Endodermal cell (in vitro differentiated cells): ENCODE results near the gene TFCP2L1. TPM values are rescaled to one million over a fixed set of nuclear protein-coding genes. Genes with fewer than 3 reads are reported as not detected.

Experiments used
- DNase-seq: peaks from one replicate; pipeline ENCODE4 v3.0.0-alpha.2; 2017
- H3K27ac ChIP-seq: 2 replicates; pipeline ENCODE4 v1.5.1; 2013; ENCODE audit warnings: mild to moderate bottlenecking, low read depth, low read length, moderate library complexity
- H3K27me3 ChIP-seq: 2 replicates; pipeline ENCODE4 v1.6.1; 2013; ENCODE audit warnings: mild to moderate bottlenecking, low read length, moderate library complexity; ENCODE audit not compliant: insufficient read depth, control insufficient read depth, poor library complexity, severe bottlenecking
- H3K36me3 ChIP-seq: 2 replicates; pipeline ENCODE4 v1.7.0; 2013; ENCODE audit warnings: mild to moderate bottlenecking, low read length, moderate library complexity; ENCODE audit not compliant: control insufficient read depth, insufficient read depth
- H3K4me1 ChIP-seq: one replicate; pipeline ENCODE4 v1.7.0; 2013; ENCODE audit warnings: low read length; ENCODE audit not compliant: control insufficient read depth, insufficient read depth
- H3K4me3 ChIP-seq: 2 replicates; pipeline ENCODE4 v1.5.1; 2013; ENCODE audit warnings: mild to moderate bottlenecking, low read length, moderate library complexity
- H3K9ac ChIP-seq: 2 replicates; pipeline ENCODE4 v1.6.1; 2013; ENCODE audit warnings: mild to moderate bottlenecking, low read length, moderate library complexity; ENCODE audit not compliant: poor library complexity, severe bottlenecking; ENCODE audit errors: extremely low read depth
- H3K9me3 ChIP-seq: 2 replicates; pipeline ENCODE4 v1.6.1; 2013; ENCODE audit warnings: mild to moderate bottlenecking, low read length, moderate library complexity; ENCODE audit not compliant: control insufficient read depth
- H3K27ac Mint-ChIP-seq: 2 replicates; pipeline ENCODE4 v1.8.0; 2020; ENCODE audit warnings: mixed read lengths
- H3K27me3 Mint-ChIP-seq: 2 replicates; pipeline ENCODE4 v1.8.0; 2021; ENCODE audit warnings: mild to moderate bottlenecking, mixed read lengths; ENCODE audit not compliant: insufficient read depth
- H3K36me3 Mint-ChIP-seq: 2 replicates; pipeline ENCODE4 v1.8.0; 2020; ENCODE audit warnings: low read depth, mixed read lengths
- H3K4me1 Mint-ChIP-seq: 2 replicates; pipeline ENCODE4 v1.8.0; 2020; ENCODE audit warnings: mixed read lengths
- H3K4me3 Mint-ChIP-seq: 2 replicates; pipeline ENCODE4 v1.8.0; 2020; ENCODE audit warnings: mild to moderate bottlenecking, moderate library complexity, mixed read lengths
- H3K9me3 Mint-ChIP-seq: 2 replicates; pipeline ENCODE4 v1.8.0; 2020; ENCODE audit warnings: mild to moderate bottlenecking, mixed read lengths
- CTCF ChIP-seq: fragments of 200-600 bp; sonication (generic); conservative IDR thresholded peaks from 2 replicates; pipeline ENCODE4 v1.5.0; 2021; ENCODE audit warnings: antibody characterized with exemption, mild to moderate bottlenecking
- WGBS, 2 experiments: methylation state at CpG; one replicate each; pipeline versions ENCODE4 v1.1.5 to v1.1.7; 2013; ENCODE audit warnings: missing lambda C conversion rate in 2 of 2, mixed read lengths in 1 of 2; ENCODE audit not compliant: insufficient coverage in 1 of 2, insufficient read length in 1 of 2; 5-methylcytosine and 5-hydroxymethylcytosine counted together
- total RNA-seq, 2 donors: library from RNA; stranded (reverse); fragmentation: NEBNext Ultra II Directional in 1 of 2; extraction: Animal tissue kit (Norgen Biotek cat#: 25700) in 1 of 2; gene quantifications; 2 replicates in 1 of 2; 3 replicates in 1 of 2; pipeline ENCODE4 v1.2.1, GENCODE V29; 2021

The TFCP2L1 gene
- total RNA-seq, 2 donors from 2014 or later, result 3.3 to 4.3 TPM

- TF ChIP-seq CTCF, result no peak
- 91 to 97% methylated on average over 5 to 6 of the region's 6 CpGs for WGBS, 2 experiments
- H3K36me3 Mint-ChIP-seq, result no peaks in the 10 kb centered on the region
- no peak overlapping the region for H3K4me3 Mint-ChIP-seq
- no peaks in the 10 kb centered on the region for H3K9me3 Mint-ChIP-seq
- no peaks in the 10 kb centered on the region for H3K4me1 ChIP-seq
- no peaks in the 10 kb centered on the region for H3K9me3 ChIP-seq
- no peak overlapping the region for H3K27ac Mint-ChIP-seq
- H3K36me3 ChIP-seq, result no peaks in the 10 kb centered on the region
- H3K27me3 ChIP-seq, result no peaks in the 10 kb centered on the region
- no peak for DNase-seq
- H3K27me3 Mint-ChIP-seq, result peaks cover 2% of the 10 kb centered on the region
- H3K4me3 ChIP-seq, result no peak overlapping the region
- no peak overlapping the region for H3K27ac ChIP-seq
- no peak overlapping the region for H3K9ac ChIP-seq
- H3K4me1 Mint-ChIP-seq, result peaks cover 3% of the 10 kb centered on the region
Observed at GRCh38 chr2:121240436-121240835, 44.6 kb downstream of the TFCP2L1 start.

GRCh38 chr2:121239969-121240368 is 45.0 kb downstream of the TFCP2L1 start:
- Histone ChIP-seq H3K36me3 (no peaks in the 10 kb centered on the region), H3K9me3 (no peaks in the 10 kb centered on the region), H3K9ac (no peak overlapping the region), H3K4me1 (no peaks in the 10 kb centered on the region), H3K27me3 (no peaks in the 10 kb centered on the region), H3K27ac (no peak overlapping the region), H3K4me3 (no peak overlapping the region)
- DNase-seq, result no peak
- 89 to 100% methylated on average over 5 of the region's 5 CpGs for WGBS, 2 experiments
- H3K27me3 Mint-ChIP-seq, result peaks cover 2% of the 10 kb centered on the region
- H3K4me1 Mint-ChIP-seq, result peaks cover under 1% of the 10 kb centered on the region
- H3K4me3 Mint-ChIP-seq, result no peak overlapping the region
- H3K9me3 Mint-ChIP-seq, result no peaks in the 10 kb centered on the region
- no peak overlapping the region for H3K27ac Mint-ChIP-seq
- no peaks in the 10 kb centered on the region for H3K36me3 Mint-ChIP-seq
- TF ChIP-seq CTCF, result no peak

GRCh38 chr2:121239471-121239870 is 45.5 kb downstream of the TFCP2L1 start:
- H3K36me3 Mint-ChIP-seq, result no peaks in the 10 kb centered on the region
- Histone ChIP-seq H3K9me3 (no peaks in the 10 kb centered on the region), H3K36me3 (no peaks in the 10 kb centered on the region), H3K9ac (no peak overlapping the region), H3K4me1 (no peaks in the 10 kb centered on the region), H3K4me3 (no peak overlapping the region), H3K27me3 (no peaks in the 10 kb centered on the region), H3K27ac (no peak overlapping the region)
- TF ChIP-seq CTCF, result no peak
- no peak overlapping the region for H3K4me3 Mint-ChIP-seq
- H3K27ac Mint-ChIP-seq, result no peak overlapping the region
- no peak for DNase-seq
- 93 to 96% methylated on average over 13 to 15 of the region's 15 CpGs for WGBS, 2 experiments
- no peaks in the 10 kb centered on the region for H3K4me1 Mint-ChIP-seq
- H3K27me3 Mint-ChIP-seq, result peaks cover 2% of the 10 kb centered on the region
- no peaks in the 10 kb centered on the region for H3K9me3 Mint-ChIP-seq
